Cardiac ventricle fibroblast (primary cell): ENCODE measurements around the gene ACSM4. TPM values are rescaled to one million over a fixed set of nuclear protein-coding genes. Genes with fewer than 3 reads are reported as not detected.

Experiments used
- total RNA-seq: library from RNA; depleted of rRNA; stranded (reverse); fragments of >200 nt; gene quantifications from 2 replicates; pipeline ENCODE4 v1.2.3, GENCODE V29; 2015

The ACSM4 gene, protein sequence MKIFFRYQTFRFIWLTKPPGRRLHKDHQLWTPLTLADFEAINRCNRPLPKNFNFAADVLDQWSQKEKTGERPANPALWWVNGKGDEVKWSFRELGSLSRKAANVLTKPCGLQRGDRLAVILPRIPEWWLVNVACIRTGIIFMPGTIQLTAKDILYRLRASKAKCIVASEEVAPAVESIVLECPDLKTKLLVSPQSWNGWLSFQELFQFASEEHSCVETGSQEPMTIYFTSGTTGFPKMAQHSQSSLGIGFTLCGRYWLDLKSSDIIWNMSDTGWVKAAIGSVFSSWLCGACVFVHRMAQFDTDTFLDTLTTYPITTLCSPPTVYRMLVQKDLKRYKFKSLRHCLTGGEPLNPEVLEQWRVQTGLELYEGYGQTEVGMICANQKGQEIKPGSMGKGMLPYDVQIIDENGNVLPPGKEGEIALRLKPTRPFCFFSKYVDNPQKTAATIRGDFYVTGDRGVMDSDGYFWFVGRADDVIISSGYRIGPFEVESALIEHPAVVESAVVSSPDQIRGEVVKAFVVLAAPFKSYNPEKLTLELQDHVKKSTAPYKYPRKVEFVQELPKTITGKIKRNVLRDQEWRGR
- total RNA-seq, result not detected in 2 replicates

DNA sequence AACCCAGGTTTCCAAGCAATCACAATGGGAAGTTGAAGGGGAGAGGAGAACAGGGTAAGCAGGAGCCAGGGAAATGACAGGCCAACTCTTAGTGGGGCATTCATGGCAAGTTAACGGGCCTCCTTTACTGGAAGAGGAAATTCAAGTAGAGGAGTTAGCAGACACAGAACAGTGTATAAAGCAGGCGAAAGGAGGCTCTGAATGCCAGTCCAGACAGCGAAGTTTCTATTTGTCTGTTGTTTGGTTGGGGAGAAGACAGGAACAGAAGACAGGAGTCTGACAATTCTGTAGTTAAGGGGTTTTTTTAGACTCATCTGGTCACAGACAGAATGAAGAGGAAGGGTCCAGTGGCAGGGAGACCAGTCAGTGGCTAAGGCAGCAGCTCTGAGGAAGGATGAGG, at the start of gene ACSM4:
Gene ACSM4, plus strand, starts transcription at position 301 of the 400 bp plus-strand sequence. CDS start 260 bp downstream, outside the sequence.

Other genes starting within 250 kb of the ACSM4 start
- 537 and 545 TPM in 2 replicates for gene C1S, start 243.4 kb upstream of the ACSM4 start, total RNA-seq
- 903 and 1,151 TPM in 2 replicates for gene C1R, start 211.6 kb upstream of the ACSM4 start, total RNA-seq
- gene C1RL, start 194.9 kb upstream of the ACSM4 start, total RNA-seq, result 96.4 and 105 TPM in 2 replicates
- gene RBP5, start 175.2 kb upstream of the ACSM4 start, total RNA-seq, result not detected in 2 replicates
- gene CLSTN3, start 173.7 kb upstream of the ACSM4 start, total RNA-seq, result 8.7 and 13.9 TPM in 2 replicates
- gene PEX5, start 114.4 kb upstream of the ACSM4 start, total RNA-seq, result 25.7 and 31.9 TPM in 2 replicates
- not detected in 2 replicates for gene CD163L1, start 140.1 kb downstream of the ACSM4 start, total RNA-seq
- not detected in 2 replicates for gene CD163, start 199.7 kb downstream of the ACSM4 start, total RNA-seq